Stimulated activated CD4-positive, alpha-beta T cell treated with anti-CD3 and anti-CD28 coated beads, Interleukin-2, amount 100 ng/mL, for 24 hours (primary cell): Measurements from ENCODE around the gene RCL1.
A peak's percentile ranks its signal among the peaks of the same experiment; 100 is the strongest.

Source experiments
- DNase-seq, 2 donors: peaks; one replicate each; pipeline ENCODE4 v3.0.0-alpha.2; 2020

Gene RCL1

GRCh38 chr9:4815381-4815956 lies 22.7 kb downstream of the RCL1 start:
- DNase-seq: no peak

GRCh38 chr9:4820168-4820567 lies 27.4 kb downstream of the RCL1 start:
- DNase-seq: no peak

- no peak for DNase-seq
Measured at GRCh38 chr9:4821133-4821532, 28.4 kb downstream of the RCL1 start.

- no peak for DNase-seq
Measured at GRCh38 chr9:4822057-4822456, 29.3 kb downstream of the RCL1 start.

- DNase-seq: no peak
Measured at GRCh38 chr9:4826417-4827166, 33.8 kb downstream of the RCL1 start.

- no peak for DNase-seq
Measured at GRCh38 chr9:4827224-4827623, 34.5 kb downstream of the RCL1 start.

GRCh38 chr9:4828761-4829160 lies 36.0 kb downstream of the RCL1 start:
- DNase-seq: no peak

- no peak for DNase-seq
Measured at GRCh38 chr9:4829969-4830368, 37.2 kb downstream of the RCL1 start.

GRCh38 chr9:4830699-4831098 lies 38.0 kb downstream of the RCL1 start:
- no peak for DNase-seq

- no peak for DNase-seq
Measured at GRCh38 chr9:4831119-4831518, 38.4 kb downstream of the RCL1 start.

GRCh38 chr9:4831944-4832343 lies 39.2 kb downstream of the RCL1 start:
- no peak for DNase-seq

- DNase-seq: peak; percentile 55 to 65
Measured at GRCh38 chr9:4832786-4833579, 40.2 kb downstream of the RCL1 start.

- no peak for DNase-seq
Measured at GRCh38 chr9:4833781-4834560, 41.2 kb downstream of the RCL1 start.

GRCh38 chr9:4836676-4837075 lies 43.9 kb downstream of the RCL1 start:
- DNase-seq: no peak

- DNase-seq: no peak
Measured at GRCh38 chr9:4837261-4838188, 44.8 kb downstream of the RCL1 start.

- DNase-seq: no peak
Measured at GRCh38 chr9:4838189-4838546, 45.4 kb downstream of the RCL1 start.

- no peak for DNase-seq
Measured at GRCh38 chr9:4839470-4839912, 46.7 kb downstream of the RCL1 start.

- DNase-seq: no peak
Measured at GRCh38 chr9:4840018-4840417, 47.3 kb downstream of the RCL1 start.

GRCh38 chr9:4842213-4842612 lies 49.5 kb downstream of the RCL1 start:
- DNase-seq: no peak

GRCh38 chr9:4842734-4843133 lies 50.0 kb downstream of the RCL1 start:
- no peak for DNase-seq

GRCh38 chr9:4844056-4844838 lies 51.5 kb downstream of the RCL1 start:
- DNase-seq: no peak
